ENCODE data around the gene TNPO1.

DNA sequence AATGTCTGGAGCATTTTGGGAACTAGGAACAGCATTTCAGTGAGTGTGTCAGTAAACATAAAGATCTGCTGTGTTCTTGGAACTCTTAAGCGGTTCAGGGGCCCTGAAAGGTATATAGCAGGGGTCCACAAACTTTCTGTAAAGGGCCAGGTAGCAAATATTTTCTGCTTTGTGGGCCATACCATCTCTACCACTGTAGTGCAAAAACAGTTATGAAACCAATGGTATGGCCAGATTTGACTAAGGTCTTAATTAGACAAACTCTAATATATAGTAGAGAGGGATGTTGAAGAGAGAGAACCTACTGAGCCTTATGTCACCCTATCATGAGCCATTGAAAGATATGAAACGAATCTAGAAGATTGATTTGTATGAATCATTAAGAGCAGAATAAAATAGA lies 5.3 kb downstream of the TNPO1 start:
- TF ChIP-seq, protein P1, sequence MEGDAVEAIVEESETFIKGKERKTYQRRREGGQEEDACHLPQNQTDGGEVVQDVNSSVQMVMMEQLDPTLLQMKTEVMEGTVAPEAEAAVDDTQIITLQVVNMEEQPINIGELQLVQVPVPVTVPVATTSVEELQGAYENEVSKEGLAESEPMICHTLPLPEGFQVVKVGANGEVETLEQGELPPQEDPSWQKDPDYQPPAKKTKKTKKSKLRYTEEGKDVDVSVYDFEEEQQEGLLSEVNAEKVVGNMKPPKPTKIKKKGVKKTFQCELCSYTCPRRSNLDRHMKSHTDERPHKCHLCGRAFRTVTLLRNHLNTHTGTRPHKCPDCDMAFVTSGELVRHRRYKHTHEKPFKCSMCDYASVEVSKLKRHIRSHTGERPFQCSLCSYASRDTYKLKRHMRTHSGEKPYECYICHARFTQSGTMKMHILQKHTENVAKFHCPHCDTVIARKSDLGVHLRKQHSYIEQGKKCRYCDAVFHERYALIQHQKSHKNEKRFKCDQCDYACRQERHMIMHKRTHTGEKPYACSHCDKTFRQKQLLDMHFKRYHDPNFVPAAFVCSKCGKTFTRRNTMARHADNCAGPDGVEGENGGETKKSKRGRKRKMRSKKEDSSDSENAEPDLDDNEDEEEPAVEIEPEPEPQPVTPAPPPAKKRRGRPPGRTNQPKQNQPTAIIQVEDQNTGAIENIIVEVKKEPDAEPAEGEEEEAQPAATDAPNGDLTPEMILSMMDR (IDR thresholded peaks at IDR 0.05), result no peak
- TF ChIP-seq EZH2 (IDR thresholded peaks at IDR 0.05), result no peak
